ENCODE results near the gene NHSL1.

The NHSL1 gene

GRCh38 chr6:138420356-138420755, 78.9 kb downstream of the NHSL1 start:
- TF ChIP-seq, protein P1, sequence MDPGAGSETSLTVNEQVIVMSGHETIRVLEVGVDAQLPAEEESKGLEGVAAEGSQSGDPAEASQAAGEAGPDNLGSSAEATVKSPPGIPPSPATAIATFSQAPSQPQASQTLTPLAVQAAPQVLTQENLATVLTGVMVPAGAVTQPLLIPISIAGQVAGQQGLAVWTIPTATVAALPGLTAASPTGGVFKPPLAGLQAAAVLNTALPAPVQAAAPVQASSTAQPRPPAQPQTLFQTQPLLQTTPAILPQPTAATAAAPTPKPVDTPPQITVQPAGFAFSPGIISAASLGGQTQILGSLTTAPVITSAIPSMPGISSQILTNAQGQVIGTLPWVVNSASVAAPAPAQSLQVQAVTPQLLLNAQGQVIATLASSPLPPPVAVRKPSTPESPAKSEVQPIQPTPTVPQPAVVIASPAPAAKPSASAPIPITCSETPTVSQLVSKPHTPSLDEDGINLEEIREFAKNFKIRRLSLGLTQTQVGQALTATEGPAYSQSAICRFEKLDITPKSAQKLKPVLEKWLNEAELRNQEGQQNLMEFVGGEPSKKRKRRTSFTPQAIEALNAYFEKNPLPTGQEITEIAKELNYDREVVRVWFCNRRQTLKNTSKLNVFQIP (CRISPR knock-in tag; IDR thresholded peaks at IDR 0.05; ENCODE audit: borderline replicate concordance, low read depth): no peak
- TF ChIP-seq ZFP30 (CRISPR knock-in tag; IDR thresholded peaks at IDR 0.05): no peak
- no peak for TF ChIP-seq BACH2 (CRISPR knock-in tag; IDR thresholded peaks at IDR 0.05; ENCODE audit: borderline replicate concordance)
- TF ChIP-seq ESRRG (CRISPR knock-in tag; IDR thresholded peaks at IDR 0.05): no peak
- TF ChIP-seq SNAI2 (CRISPR knock-in tag; IDR thresholded peaks at IDR 0.05): no peak
- no peak for TF ChIP-seq ZNF8 (CRISPR knock-in tag; IDR thresholded peaks at IDR 0.05)
- TF ChIP-seq OSR1 (CRISPR knock-in tag; IDR thresholded peaks at IDR 0.05): no peak
- TF ChIP-seq ZFP3 (CRISPR knock-in tag; IDR thresholded peaks at IDR 0.05): no peak
- TF ChIP-seq TCF4 (CRISPR knock-in tag; IDR thresholded peaks at IDR 0.05; ENCODE audit: borderline replicate concordance): no peak
- TF ChIP-seq ZNF565 (CRISPR knock-in tag; conservative IDR thresholded peaks at IDR 0.05; ENCODE audit: low read depth): no peak
- no peak for TF ChIP-seq RARB (CRISPR knock-in tag; IDR thresholded peaks at IDR 0.05)
- TF ChIP-seq GLIS3 (CRISPR knock-in tag; IDR thresholded peaks at IDR 0.05): no peak
- no peak for TF ChIP-seq TOX (CRISPR knock-in tag; IDR thresholded peaks at IDR 0.05; ENCODE audit: borderline replicate concordance)
- no peak for ATAC-seq

DNA sequence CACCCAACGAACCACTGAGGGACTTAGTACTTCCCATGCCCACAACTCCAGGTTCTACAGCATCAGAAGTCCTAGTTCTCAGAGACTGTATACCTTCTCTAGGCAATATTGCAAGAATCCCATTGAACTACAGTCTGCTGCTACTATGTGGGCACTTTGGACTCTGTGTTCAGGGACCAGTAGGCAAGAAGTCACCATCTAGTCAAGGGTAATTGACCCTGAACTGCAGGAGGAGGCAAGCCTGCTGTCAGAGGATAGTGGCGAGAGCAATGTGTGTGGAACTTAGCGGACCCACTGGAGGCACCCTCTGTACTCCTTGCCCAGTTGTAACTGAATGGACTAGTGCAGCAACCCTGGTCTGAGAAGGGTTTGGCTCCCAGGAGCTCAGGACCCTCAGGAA, 79.5 kb downstream of the NHSL1 start:
- ATAC-seq: no peak
- TF ChIP-seq, protein P1 (CRISPR knock-in tag; IDR thresholded peaks at IDR 0.05; ENCODE audit: borderline replicate concordance, low read depth): no peak
- TF ChIP-seq, protein P2, sequence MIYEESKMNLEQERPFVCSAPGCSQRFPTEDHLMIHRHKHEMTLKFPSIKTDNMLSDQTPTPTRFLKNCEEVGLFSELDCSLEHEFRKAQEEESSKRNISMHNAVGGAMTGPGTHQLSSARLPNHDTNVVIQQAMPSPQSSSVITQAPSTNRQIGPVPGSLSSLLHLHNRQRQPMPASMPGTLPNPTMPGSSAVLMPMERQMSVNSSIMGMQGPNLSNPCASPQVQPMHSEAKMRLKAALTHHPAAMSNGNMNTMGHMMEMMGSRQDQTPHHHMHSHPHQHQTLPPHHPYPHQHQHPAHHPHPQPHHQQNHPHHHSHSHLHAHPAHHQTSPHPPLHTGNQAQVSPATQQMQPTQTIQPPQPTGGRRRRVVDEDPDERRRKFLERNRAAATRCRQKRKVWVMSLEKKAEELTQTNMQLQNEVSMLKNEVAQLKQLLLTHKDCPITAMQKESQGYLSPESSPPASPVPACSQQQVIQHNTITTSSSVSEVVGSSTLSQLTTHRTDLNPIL (CRISPR knock-in tag; IDR thresholded peaks at IDR 0.05; ENCODE audit: low read depth): no peak
- TF ChIP-seq PATZ1 (CRISPR knock-in tag; IDR thresholded peaks at IDR 0.05; ENCODE audit: borderline replicate concordance) (no peak), SNAI2 (CRISPR knock-in tag; IDR thresholded peaks at IDR 0.05) (no peak), PPARA (CRISPR knock-in tag; IDR thresholded peaks at IDR 0.05; ENCODE audit: borderline replicate concordance) (no peak), ZFP30 (CRISPR knock-in tag; IDR thresholded peaks at IDR 0.05) (no peak), BACH2 (CRISPR knock-in tag; IDR thresholded peaks at IDR 0.05; ENCODE audit: borderline replicate concordance) (no peak), TSHZ2 (CRISPR knock-in tag; IDR thresholded peaks at IDR 0.05) (no peak), TCF4 (CRISPR knock-in tag; IDR thresholded peaks at IDR 0.05; ENCODE audit: borderline replicate concordance) (no peak), OSR1 (CRISPR knock-in tag; IDR thresholded peaks at IDR 0.05) (no peak), RARB (CRISPR knock-in tag; IDR thresholded peaks at IDR 0.05) (no peak), GLIS3 (CRISPR knock-in tag; IDR thresholded peaks at IDR 0.05) (no peak), ZNF8 (CRISPR knock-in tag; IDR thresholded peaks at IDR 0.05) (no peak)

DNA sequence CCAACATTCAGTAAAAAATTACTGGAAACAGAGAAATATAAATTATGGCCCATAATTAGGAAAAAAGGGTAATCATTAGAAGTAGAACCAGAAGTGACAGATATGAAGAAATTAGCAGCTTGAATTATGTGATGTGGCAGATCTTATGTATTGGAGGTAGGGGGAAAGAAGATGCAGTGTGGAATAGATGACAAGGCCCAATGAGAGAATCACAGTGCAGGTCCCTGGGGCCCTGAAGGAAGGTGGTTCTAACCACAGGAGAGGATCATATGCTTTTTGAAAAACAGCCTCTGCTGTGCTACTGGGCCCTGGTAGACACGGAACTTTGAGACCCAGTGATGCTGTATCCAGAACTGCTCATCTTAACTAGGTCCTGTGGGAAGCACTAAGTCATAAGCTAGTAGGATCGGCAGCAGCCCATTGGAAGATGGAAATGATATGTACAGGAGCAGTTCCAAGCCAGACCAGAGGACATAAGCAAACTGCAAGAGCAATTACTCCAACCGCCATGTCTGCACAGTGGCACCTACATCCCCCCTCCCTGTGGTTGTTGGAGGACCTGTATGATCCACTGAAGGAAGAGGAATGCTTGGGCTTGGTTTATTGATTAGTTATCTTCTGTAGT, 81.1 kb downstream of the NHSL1 start:
- no peak for TF ChIP-seq ZFP3 (CRISPR knock-in tag; IDR thresholded peaks at IDR 0.05)
- no peak for TF ChIP-seq PPARA (CRISPR knock-in tag; IDR thresholded peaks at IDR 0.05; ENCODE audit: borderline replicate concordance)
- TF ChIP-seq, protein P2 (CRISPR knock-in tag; IDR thresholded peaks at IDR 0.05; ENCODE audit: low read depth): no peak
- TF ChIP-seq CSDC2 (CRISPR knock-in tag; IDR thresholded peaks at IDR 0.05): no peak
- TF ChIP-seq, protein P1 (CRISPR knock-in tag; IDR thresholded peaks at IDR 0.05; ENCODE audit: borderline replicate concordance, low read depth): no peak
- no peak for TF ChIP-seq PATZ1 (CRISPR knock-in tag; IDR thresholded peaks at IDR 0.05; ENCODE audit: borderline replicate concordance)
- no peak for TF ChIP-seq SNAI2 (CRISPR knock-in tag; IDR thresholded peaks at IDR 0.05)
- no peak for TF ChIP-seq ZFP30 (CRISPR knock-in tag; IDR thresholded peaks at IDR 0.05)
- no peak for TF ChIP-seq ZNF70 (CRISPR knock-in tag; IDR thresholded peaks at IDR 0.05)
- TF ChIP-seq RARB (CRISPR knock-in tag; IDR thresholded peaks at IDR 0.05): no peak
- no peak for TF ChIP-seq ARNTL (CRISPR knock-in tag; IDR thresholded peaks at IDR 0.05; ENCODE audit: borderline replicate concordance, low read depth)
- TF ChIP-seq TOX (CRISPR knock-in tag; IDR thresholded peaks at IDR 0.05; ENCODE audit: borderline replicate concordance): no peak
- TF ChIP-seq ZNF565 (CRISPR knock-in tag; conservative IDR thresholded peaks at IDR 0.05; ENCODE audit: low read depth): no peak
- no peak for ATAC-seq

Data from SK-N-SH treated with all-trans-retinoic acid at 6 μM for 48 hours (cell line).